ENCODE data around the gene MICU1. TPM values are rescaled to one million over a fixed set of nuclear protein-coding genes. Genes with fewer than 3 reads are reported as not detected.
"Not testable (repeated sequence)": the region's sequence is repeated elsewhere in the genome, so short reads cannot be mapped to it uniquely, and the experiment has no call there.

The MICU1 gene
- total RNA-seq, 4 donors from 2014 or later, result 25.1 to 41.1 (median 34.9) TPM

- WGBS, 2 donors (ENCODE audit: low coverage in 1 of 2), result 47 to 52% methylated on average over 5 of the region's 5 CpGs
- no peak for TF ChIP-seq CTCF (IDR thresholded peaks at IDR 0.05)
- no peak for TF ChIP-seq EP300 (IDR thresholded peaks at IDR 0.05; ENCODE audit: low read depth)
- no peak for TF ChIP-seq POLR2A (IDR thresholded peaks at IDR 0.05)
- no peak for TF ChIP-seq POLR2AphosphoS5 (IDR thresholded peaks at IDR 0.05)
- Histone ChIP-seq H3K36me3 (no peaks in the 10 kb centered on the region), H3K9me3 (no peaks in the 10 kb centered on the region), H3K4me1 (no peaks in the 10 kb centered on the region), H3K27ac (no peak overlapping the region), H3K27me3 (no peaks in the 10 kb centered on the region), H3K4me3 (no peak overlapping the region)
- in situ Hi-C loops (cut with MboI; ENCODE audit: low pct_ligation_motif_present in 1 of 4, low pct_unique_long_range_greater_than_20kb in 1 of 4, low sequenced_read_pairs in 3 of 4), result no loop called here
- intact Hi-C loops (cut with DNase I; ENCODE audit: low total_unique reads), result no loop called here
- DNase-seq, result no peak
These were observed 23.4 kb upstream of the MICU1 start for GRCh38 chr10:72649291-72649690.

GRCh38 chr10:72648301-72648700 lies 22.4 kb upstream of the MICU1 start:
- no peaks in the 10 kb centered on the region for H3K27me3 ChIP-seq
- TF ChIP-seq POLR2AphosphoS5 (IDR thresholded peaks at IDR 0.05), result no peak
- no peak for TF ChIP-seq POLR2A (IDR thresholded peaks at IDR 0.05)
- no peak for TF ChIP-seq CTCF (IDR thresholded peaks at IDR 0.05)
- TF ChIP-seq EP300 (IDR thresholded peaks at IDR 0.05; ENCODE audit: low read depth), result no peak
- H3K4me1 ChIP-seq, result no peaks in the 10 kb centered on the region
- no peaks in the 10 kb centered on the region for H3K9me3 ChIP-seq
- no peak overlapping the region for H3K4me3 ChIP-seq
- no peak for DNase-seq
- no peak overlapping the region for H3K27ac ChIP-seq
- WGBS, 2 donors (ENCODE audit: low coverage in 1 of 2), result 85 to 100% methylated on average over 1 of the region's 1 CpG
- H3K36me3 ChIP-seq, result no peaks in the 10 kb centered on the region
- in situ Hi-C loops (cut with MboI; ENCODE audit: low pct_ligation_motif_present in 1 of 4, low pct_unique_long_range_greater_than_20kb in 1 of 4, low sequenced_read_pairs in 3 of 4), result no loop called here
- intact Hi-C loops (cut with DNase I; ENCODE audit: low total_unique reads), result no loop called here

- in situ Hi-C loops (cut with MboI; ENCODE audit: low pct_ligation_motif_present in 1 of 4, low pct_unique_long_range_greater_than_20kb in 1 of 4, low sequenced_read_pairs in 3 of 4); H3K27ac ChIP-seq; DNase-seq; H3K27me3 ChIP-seq; H3K4me1 ChIP-seq; H3K36me3 ChIP-seq; H3K4me3 ChIP-seq; intact Hi-C loops (cut with DNase I; ENCODE audit: low total_unique reads); H3K9me3 ChIP-seq: not testable (repeated sequence)
- WGBS, 2 donors (ENCODE audit: low coverage in 1 of 2), result 93 to 100% methylated on average over 1 to 3 of the region's 3 CpGs
These were observed 21.1 kb upstream of the MICU1 start for GRCh38 chr10:72646971-72647370.

GRCh38 chr10:72645263-72645858 lies 19.5 kb upstream of the MICU1 start:
- Histone ChIP-seq H3K27me3 (no peaks in the 10 kb centered on the region), H3K9me3 (no peaks in the 10 kb centered on the region), H3K4me1 (no peaks in the 10 kb centered on the region), H3K36me3 (no peaks in the 10 kb centered on the region), H3K4me3 (no peak overlapping the region), H3K27ac (no peak overlapping the region)
- intact Hi-C loops (cut with DNase I; ENCODE audit: low total_unique reads), result no loop called here
- DNase-seq, result no peak
- 55 to 86% methylated on average over 2 of the region's 2 CpGs for WGBS, 2 donors (ENCODE audit: low coverage in 1 of 2)
- no peak for TF ChIP-seq EP300 (IDR thresholded peaks at IDR 0.05; ENCODE audit: low read depth)
- TF ChIP-seq POLR2A (IDR thresholded peaks at IDR 0.05), result no peak
- TF ChIP-seq CTCF (IDR thresholded peaks at IDR 0.05), result no peak
- TF ChIP-seq POLR2AphosphoS5 (IDR thresholded peaks at IDR 0.05), result no peak
- in situ Hi-C loops (cut with MboI; ENCODE audit: low pct_ligation_motif_present in 1 of 4, low pct_unique_long_range_greater_than_20kb in 1 of 4, low sequenced_read_pairs in 3 of 4), result no loop called here

- intact Hi-C loops (cut with DNase I; ENCODE audit: low total_unique reads) (no loop called here), in situ Hi-C loops (cut with MboI; ENCODE audit: low pct_ligation_motif_present in 1 of 4, low pct_unique_long_range_greater_than_20kb in 1 of 4, low sequenced_read_pairs in 3 of 4) (no loop called here)
- peaks cover 0 to 8% (median 0%) of the 10 kb centered on the region in 4 donors for H3K4me1 ChIP-seq
- TF ChIP-seq POLR2AphosphoS5 (IDR thresholded peaks at IDR 0.05), result no peak
- TF ChIP-seq POLR2A (IDR thresholded peaks at IDR 0.05), result no peak
- no peak for TF ChIP-seq CTCF (IDR thresholded peaks at IDR 0.05)
- TF ChIP-seq EP300 (IDR thresholded peaks at IDR 0.05; ENCODE audit: low read depth), result no peak
- no peak overlapping the region for H3K27ac ChIP-seq
- H3K4me3 ChIP-seq, result no peak overlapping the region
- no peaks in the 10 kb centered on the region for H3K9me3 ChIP-seq
- no peaks in the 10 kb centered on the region for H3K36me3 ChIP-seq
- H3K27me3 ChIP-seq, result no peaks in the 10 kb centered on the region
- 89 to 100% methylated on average over 1 to 5 of the region's 5 CpGs for whole genome bisulfite sequencing, 2 donors (ENCODE audit: low coverage in 1 of 2)
- DNase-seq, result no peak
These were observed 16.4 kb upstream of the MICU1 start for GRCh38 chr10:72642318-72642717.

Data from transverse colon (tissue), 4 donors.